Stimulated activated CD8-positive, alpha-beta memory T cell treated with anti-CD3 and anti-CD28 coated beads, Interleukin-4, amount 100 ng/mL, for 4 hours (primary cell): Measurements from ENCODE around the gene ADIPOR2.

Experiments used
- DNase-seq, 2 donors: peaks; one replicate each; pipeline ENCODE4 v3.0.0-alpha.2; 2020; ENCODE audit warnings: low read depth in 2 of 2, low spot score in 1 of 2

The ADIPOR2 gene

GRCh38 chr12:1769809-1770494, 79.1 kb downstream of the ADIPOR2 start:
- no peak for DNase-seq

- no peak for DNase-seq
Observed at GRCh38 chr12:1773937-1774655, 83.2 kb downstream of the ADIPOR2 start.

- DNase-seq, result no peak
Observed at GRCh38 chr12:1776170-1776921, 85.5 kb downstream of the ADIPOR2 start.

- DNase-seq, result no peak
Observed at GRCh38 chr12:1777798-1778197, 86.9 kb downstream of the ADIPOR2 start.

GRCh38 chr12:1778911-1779310, 88.0 kb downstream of the ADIPOR2 start:
- DNase-seq, result no peak

GRCh38 chr12:1779783-1780182, 88.9 kb downstream of the ADIPOR2 start:
- no peak for DNase-seq

GRCh38 chr12:1781772-1782171, 90.9 kb downstream of the ADIPOR2 start:
- DNase-seq, result no peak

- DNase-seq, result no peak
Observed at GRCh38 chr12:1782215-1782614, 91.3 kb downstream of the ADIPOR2 start.

GRCh38 chr12:1787714-1788113, 96.8 kb downstream of the ADIPOR2 start:
- no peak for DNase-seq

GRCh38 chr12:1790444-1790843, 99.6 kb downstream of the ADIPOR2 start:
- DNase-seq, result no peak

- DNase-seq, result peak; percentile 35 to 40
Observed at GRCh38 chr12:1791104-1791841, 100.4 kb downstream of the ADIPOR2 start.

GRCh38 chr12:1792406-1792805, 101.5 kb downstream of the ADIPOR2 start:
- DNase-seq, result no peak

GRCh38 chr12:1793426-1794210, 102.7 kb downstream of the ADIPOR2 start:
- no peak for DNase-seq

- no peak for DNase-seq
Observed at GRCh38 chr12:1794440-1795090, 103.7 kb downstream of the ADIPOR2 start.

- DNase-seq, result no peak
Observed at GRCh38 chr12:1795221-1795784, 104.4 kb downstream of the ADIPOR2 start.

GRCh38 chr12:1795785-1796514, 105.1 kb downstream of the ADIPOR2 start:
- peak; percentile 82 to 90 for DNase-seq

- no peak for DNase-seq
Observed at GRCh38 chr12:1796515-1797010, 105.7 kb downstream of the ADIPOR2 start.

GRCh38 chr12:1797011-1797901, 106.4 kb downstream of the ADIPOR2 start:
- DNase-seq, result peak; percentile 11 to 24
